Skin epidermis (tissue), 12 donors: ENCODE results near the gene ABTB2.
A peak's percentile ranks its signal among the peaks of the same experiment; 100 is the strongest.

Experiments used
- H3K27ac ChIP-seq, 21 experiments: fragments of 200-600 bp; sonication (generic) in 11 of 21; one replicate each; pipeline ENCODE4 v1.5.0; 2020; ENCODE audit warnings: mild to moderate bottlenecking in 3 of 21, inconsistent platforms in 2 of 21, moderate library complexity in 2 of 21
- H3K4me3 ChIP-seq, 7 experiments: fragments of 200-600 bp; sonication (generic) in 2 of 7; one replicate each; pipeline ENCODE4 v1.5.0; 2020; ENCODE audit warnings: inconsistent platforms in 2 of 7, mild to moderate bottlenecking in 2 of 7, moderate library complexity in 1 of 7

The ABTB2 gene

DNA sequence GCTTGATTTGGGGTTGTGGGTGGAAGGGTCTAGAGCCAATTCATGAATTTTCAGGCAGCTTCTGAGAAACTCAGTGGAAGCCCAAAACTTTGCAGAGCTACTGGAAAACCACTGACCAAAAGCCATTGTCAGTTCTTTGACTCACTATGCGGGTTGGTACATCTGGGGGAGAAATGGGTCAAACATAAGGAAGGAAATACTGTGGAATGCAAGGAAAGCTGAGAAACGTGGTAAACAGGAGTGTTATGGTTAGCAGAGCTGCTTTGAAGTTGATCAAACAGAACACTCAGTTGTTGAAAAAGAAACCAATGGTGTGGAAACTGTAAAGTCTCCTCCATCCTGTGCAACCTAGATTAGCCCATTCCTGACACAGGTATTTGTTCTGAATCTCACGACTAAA is 6.3 kb upstream of the ABTB2 start:
- H3K4me3 ChIP-seq = no peak overlapping the region
- H3K27ac ChIP-seq = no peak overlapping the region

DNA sequence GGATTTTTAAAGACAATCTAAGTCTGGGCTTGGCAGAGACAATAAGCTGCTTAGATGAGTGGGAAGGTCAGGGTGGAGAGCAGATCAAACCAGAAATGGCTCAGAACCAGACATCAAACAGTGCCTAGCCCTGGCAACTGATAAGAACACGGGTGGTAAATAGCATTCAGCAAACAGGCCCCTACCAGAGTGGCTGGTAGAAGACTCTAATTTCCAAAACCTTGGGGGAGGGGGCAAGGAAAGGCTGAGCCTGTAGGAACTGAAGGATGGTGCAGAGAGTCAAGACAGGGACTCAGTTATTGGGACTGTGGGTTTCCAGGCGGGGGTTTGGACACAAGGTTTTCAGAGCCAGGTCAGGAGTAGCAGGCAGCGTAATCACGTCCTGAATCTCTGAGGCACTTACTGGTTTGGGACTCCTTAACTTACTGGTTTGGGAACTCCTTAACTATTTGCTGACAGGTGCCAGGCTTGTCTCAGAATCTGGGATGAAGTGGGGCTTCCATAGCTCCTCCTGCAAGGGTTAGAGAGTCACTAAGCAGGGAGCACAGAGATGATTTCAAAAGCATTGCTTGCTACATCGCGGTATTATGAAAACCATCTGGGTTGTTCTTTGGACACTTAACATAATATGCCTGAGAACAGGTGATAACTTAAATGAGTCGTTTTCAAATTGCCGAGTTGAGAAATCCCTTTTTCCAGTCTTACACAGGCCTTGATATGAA is 5.7 kb upstream of the ABTB2 start:
- Histone ChIP-seq H3K27ac (no peak overlapping the region), H3K4me3 (no peak overlapping the region)

DNA sequence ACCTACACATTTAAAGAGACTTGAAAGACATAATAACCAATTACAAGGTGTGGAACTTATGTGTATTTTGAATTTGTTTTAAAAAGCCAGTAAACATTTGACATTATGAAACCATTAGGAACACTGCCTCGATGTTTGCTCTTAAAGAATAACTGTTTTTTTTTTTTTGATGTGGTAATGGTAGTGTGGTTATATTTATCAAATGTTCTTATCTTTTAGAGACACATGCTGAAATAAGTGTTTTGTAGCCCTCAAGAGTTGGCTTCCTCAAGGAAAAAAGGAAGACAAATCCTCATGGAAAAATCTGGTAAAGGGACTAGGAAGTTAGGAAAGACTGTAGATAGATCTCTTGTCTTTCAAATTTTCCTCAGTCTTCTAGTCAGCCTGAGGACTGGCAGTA is 2.2 kb upstream of the ABTB2 start:
- no peak overlapping the region for H3K4me3 ChIP-seq
- H3K27ac ChIP-seq = no peak overlapping the region

DNA sequence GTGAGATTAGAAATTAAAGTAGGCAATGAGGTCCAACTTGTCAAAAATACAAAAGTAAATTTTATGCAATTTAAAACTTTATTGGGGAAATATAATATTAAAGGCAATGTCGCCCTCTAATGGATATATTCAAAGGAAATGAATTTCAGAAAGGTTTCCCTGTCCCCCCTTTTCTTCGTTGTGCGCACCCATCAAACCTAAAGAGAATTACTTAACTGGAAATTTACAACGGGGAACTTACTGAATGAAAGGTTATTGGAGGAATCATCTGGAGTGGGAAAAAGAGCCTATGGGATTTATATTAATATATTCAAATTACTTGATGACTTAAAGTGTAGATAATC is 1.7 kb upstream of the ABTB2 start:
- H3K4me3 ChIP-seq = peak overlapping the region in 3 of 7 experiments; percentile 50 to 60 (median 52)
- no peak overlapping the region for H3K27ac ChIP-seq

DNA sequence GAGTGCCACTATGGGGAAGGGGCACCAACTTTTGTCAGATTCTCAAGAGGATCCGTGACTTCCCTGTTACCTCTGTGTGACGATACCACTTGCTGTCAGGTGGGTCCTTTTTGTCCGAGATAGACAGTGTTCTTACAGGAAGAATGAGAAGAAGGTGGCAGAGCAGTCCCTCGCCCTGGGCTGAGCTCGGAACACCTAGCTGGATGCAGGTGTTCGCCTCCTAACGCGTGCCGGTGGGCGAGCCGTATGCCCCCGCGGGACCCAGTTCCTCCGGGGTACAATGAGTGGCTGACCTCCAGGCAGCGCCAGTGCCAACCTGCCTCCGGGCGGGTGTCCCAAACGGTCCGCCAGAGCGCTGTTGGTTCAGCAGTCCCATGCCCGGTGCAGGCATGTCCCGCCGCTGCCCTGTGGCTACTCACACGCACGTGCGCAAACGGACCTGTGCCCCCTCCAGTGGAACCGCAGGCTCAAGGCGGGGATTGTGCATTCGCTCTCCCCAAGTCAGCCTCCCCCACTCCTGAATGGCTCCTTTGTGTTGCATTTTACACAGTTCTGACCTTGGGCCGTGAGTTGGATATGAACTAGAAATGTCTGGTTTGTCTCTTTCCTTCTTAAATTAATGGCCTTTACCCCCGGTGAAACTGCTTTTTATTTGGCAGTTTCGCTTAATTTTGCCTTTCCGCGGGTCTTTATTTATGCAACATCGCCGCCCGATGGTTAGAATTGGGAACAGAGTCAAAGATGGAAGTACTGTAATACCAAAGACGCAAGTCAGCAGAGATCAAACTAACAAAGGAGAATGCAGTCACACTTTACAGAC is 1.1 kb upstream of the ABTB2 start:
- H3K27ac ChIP-seq = peak overlapping the region in 10 of 21 experiments; percentile 1 to 71 (median 34)

DNA sequence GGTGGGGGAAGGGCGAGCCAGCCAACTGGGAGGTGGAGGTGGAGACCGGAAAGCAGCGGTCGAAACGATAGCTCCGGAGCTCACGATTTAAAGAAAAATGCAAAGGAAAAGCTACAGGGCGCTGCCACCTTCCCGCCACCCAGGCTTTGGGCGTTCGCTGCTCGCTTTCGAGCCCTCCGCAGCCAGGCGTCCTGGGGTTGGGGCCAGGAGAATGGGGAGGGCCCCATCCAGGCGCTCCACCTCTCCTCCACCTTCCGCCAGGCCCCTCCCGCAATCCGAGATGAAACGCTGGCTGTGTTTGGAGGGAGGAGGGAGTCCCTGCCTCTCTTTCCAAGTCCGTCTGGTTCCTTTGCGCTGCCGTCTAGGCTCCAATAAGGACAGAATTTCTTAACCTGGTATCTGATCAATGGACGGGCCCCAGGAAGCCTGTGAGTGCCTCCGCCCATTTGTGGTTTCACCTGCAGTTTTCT is 483 bp upstream of the ABTB2 start:
- peak overlapping the region; percentile 37 to 60 (median 50) for H3K4me3 ChIP-seq
- peak overlapping the region in 12 of 21 experiments; percentile 1 to 71 (median 40) for H3K27ac ChIP-seq

More for the DNA sequence above, 1.1 kb upstream of the ABTB2 start:
- peak overlapping the region; percentile 37 to 60 (median 50) for H3K4me3 ChIP-seq

DNA sequence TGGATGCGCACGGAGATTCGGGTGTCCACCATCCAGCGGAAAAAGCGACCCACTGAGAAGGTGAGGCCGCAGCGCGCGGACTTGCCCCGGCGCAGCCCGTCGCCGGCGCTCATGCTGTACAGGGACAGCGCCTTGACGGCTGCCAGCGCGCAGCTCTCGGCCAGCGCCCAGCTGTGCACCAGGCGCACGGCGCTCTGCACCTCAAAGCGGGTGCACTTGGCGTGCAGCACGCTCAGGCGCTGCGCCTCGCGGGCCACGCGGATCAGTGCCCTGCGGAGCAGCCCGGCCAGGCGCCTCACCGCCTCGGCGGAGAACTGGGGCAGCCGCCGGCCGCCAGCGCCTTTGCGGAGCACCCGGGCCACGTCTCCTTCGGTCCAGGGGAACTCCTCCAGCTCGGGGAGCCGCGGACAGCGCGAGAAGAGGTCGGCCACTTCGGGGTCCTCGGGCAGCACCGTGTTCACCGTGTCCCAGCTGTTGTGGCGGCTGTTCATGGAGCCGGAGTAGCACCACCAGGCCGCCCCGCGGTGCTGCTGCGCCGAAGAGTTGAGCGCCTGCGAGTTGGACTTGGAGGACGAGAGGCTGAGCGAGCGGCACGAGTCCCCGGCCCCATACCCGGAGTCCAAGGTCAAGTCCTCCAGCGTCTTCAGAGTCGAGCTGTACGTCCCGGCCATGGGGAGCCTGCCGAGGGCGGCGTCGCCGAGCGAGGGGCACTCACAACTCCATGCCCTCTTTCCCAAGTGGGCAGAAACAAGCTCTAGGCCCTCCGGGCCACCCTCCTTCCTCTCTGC is 703 bp downstream of the ABTB2 start:
- Histone ChIP-seq H3K4me3 (peak overlapping the region; percentile 48 to 60 (median 50)), H3K27ac (peak overlapping the region in 19 of 21 experiments; percentile 4 to 84 (median 59))

DNA sequence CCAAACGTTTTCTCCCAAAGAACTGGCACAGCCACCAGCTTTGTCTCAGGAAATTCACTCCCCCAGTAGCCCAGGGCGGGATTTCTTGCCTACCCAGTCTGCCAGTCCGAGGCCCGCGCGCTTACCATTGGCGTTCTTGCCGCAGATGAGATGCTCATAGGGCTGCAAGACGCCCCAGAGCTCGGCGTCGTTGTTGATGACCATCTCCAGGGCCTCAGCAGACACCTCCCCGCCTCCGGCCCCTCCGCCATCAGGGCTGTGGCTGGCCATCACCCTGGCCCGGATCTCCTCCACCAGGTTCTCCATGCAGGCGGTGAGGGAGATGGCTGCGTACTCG is 1.3 kb downstream of the ABTB2 start:
- Histone ChIP-seq H3K4me3 (peak overlapping the region; percentile 48 to 60 (median 50)), H3K27ac (peak overlapping the region in 5 of 21 experiments; percentile 3 to 84 (median 65))

DNA sequence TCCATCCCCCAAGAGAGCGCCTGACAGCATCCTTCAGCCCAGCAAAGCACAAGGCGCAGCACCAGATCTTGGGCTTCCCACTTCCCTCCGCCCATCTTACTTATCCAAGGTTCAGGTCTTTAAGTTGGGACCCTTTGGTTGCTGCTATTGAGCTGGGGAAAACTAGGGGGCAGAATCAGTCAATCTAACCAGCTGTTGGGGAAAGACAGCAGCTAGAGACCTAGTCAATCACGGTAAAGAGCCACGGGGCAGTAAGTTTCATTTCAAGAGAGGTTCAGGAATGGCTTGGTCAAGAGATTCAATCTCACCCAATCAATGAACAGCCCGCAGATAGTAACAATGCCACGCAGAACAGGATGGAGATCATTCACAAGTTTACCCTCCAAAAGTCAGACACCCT is 1.7 kb downstream of the ABTB2 start:
- Histone ChIP-seq H3K4me3 (peak overlapping the region in 6 of 7 experiments; percentile 50 to 60 (median 50)), H3K27ac (peak overlapping the region in 1 of 21 experiments; percentile 65)

DNA sequence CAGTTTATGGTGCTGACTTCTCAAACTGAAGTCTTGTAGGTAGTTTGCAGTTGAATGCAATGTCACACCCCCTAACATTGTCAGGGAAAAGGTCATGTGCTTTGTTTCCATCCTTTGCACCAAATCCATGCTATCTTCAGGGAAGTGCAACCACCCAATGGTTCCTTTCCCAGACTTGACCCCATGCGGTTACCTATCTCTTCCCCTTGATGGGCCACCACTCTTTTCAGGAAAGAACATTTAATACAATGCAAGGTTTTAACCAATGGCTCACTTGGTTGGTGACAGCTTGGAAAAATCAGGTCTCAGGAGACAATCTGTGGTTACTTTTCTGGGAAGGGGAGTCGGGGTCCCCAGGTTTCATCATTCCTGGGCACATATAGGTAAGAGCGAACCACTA is 2.1 kb downstream of the ABTB2 start:
- Histone ChIP-seq H3K4me3 (peak overlapping the region in 2 of 7 experiments; percentile 50 to 60), H3K27ac (no peak overlapping the region)

DNA sequence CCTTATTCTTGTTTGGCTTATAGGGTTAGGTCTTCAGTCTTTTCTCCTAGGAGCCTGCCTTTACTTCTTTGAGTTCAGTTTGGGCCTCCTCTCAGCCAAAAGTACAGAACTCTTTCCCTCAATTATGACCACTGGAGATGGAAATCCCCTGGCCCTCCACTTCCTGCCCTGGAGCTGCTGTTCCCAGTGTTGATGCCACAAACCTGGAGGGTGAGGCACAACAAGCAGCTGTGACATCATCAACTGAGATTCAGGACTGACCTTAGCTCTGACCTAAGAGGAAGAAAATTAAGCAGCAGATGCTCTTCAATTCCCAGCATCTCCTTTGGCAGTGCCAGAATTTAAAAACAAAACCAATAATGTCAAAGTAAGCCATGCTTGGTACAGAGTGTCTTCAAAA is 3.0 kb downstream of the ABTB2 start:
- no peak overlapping the region for H3K27ac ChIP-seq
- H3K4me3 ChIP-seq = no peak overlapping the region

DNA sequence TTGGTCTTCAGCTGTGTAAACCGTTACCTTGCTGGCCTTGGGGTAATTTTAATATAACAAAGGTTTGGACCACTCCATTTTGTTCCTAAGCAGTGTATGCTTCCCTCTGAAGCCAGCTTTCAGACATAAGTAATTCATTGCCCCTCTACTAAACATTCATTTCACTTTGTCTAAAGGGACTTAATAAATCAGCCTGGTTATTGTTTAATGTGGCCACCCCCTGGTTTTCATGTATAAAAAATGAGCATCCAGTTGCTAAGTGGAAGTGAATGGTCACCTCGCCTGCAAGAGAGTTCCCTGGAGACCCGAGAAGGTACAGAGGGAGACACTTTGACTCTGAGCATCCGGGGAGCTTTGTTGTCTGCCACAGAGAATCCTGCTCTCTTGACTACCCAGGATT is 3.9 kb downstream of the ABTB2 start:
- Histone ChIP-seq H3K27ac (no peak overlapping the region), H3K4me3 (no peak overlapping the region)

DNA sequence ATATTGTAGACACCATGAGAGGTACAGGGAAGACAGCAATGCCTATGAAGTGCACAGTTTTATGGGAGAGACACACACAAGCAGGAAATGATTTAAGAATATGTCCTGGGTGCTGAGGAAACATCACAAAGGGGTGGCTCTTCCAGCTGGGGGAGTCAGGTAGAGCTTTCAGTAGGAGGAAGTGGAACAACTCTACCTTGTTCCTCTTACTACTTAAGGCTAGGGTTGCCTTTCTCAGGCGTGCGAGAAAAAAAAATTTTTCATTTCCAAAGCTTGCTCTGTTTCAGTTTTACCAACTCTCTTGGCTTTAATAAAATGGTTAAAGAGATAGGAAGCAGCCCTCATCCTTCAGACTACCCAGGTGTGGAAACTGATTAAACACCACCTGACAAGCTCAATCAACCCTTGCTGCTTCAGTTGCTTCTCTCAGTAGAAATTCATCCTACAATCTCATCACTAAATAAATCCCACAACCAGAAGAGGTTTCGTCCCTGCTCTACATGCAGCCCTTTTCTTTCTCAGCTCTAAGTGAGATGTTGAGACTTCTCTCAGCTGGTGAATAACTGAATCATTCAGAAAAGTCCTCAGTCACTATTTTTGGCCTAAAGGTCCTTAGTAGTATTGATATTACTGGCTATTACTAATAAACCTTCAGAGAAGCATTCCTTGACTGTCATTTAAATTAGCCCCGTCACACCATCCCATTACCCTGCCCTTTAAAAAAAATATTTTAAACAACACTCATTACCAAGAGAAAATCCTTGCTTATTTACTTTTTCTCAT is 5.9 kb downstream of the ABTB2 start:
- Histone ChIP-seq H3K27ac (no peak overlapping the region), H3K4me3 (no peak overlapping the region)

DNA sequence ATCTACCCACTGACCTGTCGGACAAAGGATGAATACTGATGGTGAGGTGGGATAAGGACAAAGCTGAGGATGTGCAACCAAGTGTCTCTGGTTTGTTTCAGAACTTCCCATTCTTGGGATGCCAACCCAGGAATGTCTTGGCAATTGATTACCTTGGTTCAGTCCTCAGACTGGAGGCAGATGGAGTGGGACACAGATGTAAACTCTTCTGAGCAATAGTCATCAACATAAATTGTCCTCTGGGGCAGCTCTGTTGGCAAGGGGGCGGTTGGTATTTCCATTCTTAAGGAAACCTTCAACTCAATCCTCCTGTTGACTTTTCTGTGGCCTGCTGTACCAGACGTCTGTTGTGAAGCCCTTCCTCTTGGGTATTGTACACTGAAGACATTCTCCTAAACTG is 6.8 kb downstream of the ABTB2 start:
- Histone ChIP-seq H3K4me3 (no peak overlapping the region), H3K27ac (no peak overlapping the region)

DNA sequence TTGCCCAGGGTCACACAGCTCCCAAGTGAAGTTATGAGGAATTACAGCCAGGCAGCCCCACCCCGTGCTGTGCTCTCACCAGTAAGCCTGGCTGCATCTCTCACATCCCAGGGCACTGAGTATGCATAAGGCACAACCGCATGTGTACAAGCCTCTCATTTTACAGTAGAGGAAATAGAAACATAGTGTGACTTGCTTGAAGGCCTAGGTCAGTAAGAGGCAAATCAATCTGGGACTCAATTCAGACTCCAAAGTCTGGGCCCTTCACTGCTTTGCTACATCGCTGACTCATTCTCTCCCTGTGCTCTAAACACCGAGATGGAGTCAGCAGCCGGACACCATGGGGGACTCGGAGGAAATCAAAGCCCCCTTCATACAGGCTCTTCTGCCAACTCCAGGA is 7.9 kb downstream of the ABTB2 start:
- H3K4me3 ChIP-seq = no peak overlapping the region
- H3K27ac ChIP-seq = no peak overlapping the region

DNA sequence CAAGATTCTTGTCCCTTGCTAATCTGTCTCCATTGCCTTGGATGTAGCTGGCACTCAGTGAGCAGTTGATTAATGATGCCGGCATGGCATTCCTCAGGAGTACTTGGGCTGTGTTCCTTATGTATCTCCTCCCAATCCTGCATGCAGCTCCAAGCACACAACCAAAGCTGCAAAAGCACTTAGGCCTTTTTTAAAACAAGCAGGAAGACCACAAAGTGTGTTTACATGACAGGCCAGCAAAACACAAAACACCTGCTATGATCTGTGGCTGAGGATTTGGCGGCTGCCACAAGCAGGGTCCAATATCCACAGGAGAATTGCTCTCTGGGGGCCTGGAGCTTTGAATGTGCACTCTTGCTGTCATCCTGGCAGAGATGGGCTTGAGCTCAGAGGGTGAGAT is 8.9 kb downstream of the ABTB2 start:
- no peak overlapping the region for H3K27ac ChIP-seq
- H3K4me3 ChIP-seq = no peak overlapping the region

DNA sequence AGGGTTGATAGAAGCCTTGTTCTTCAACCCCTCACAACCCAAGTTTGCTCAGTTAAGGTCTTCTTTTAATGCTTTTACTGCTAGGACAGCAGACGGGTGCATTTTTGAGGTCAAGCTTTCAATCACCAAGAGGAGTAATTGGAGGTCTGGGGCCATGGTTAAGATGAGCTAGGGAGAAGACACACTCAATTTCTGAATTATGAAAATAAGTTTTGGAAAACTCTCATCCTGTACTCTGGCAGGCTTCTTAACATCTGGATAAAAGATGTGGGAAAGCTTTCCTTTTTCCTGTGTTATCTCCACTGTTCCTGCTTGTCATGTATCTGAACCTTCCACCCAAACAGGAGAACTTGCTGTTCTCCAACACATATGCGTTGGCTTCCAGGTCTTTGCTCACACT is 9.7 kb downstream of the ABTB2 start:
- no peak overlapping the region for H3K4me3 ChIP-seq
- peak overlapping the region in 1 of 21 experiments; percentile 36 for H3K27ac ChIP-seq

DNA sequence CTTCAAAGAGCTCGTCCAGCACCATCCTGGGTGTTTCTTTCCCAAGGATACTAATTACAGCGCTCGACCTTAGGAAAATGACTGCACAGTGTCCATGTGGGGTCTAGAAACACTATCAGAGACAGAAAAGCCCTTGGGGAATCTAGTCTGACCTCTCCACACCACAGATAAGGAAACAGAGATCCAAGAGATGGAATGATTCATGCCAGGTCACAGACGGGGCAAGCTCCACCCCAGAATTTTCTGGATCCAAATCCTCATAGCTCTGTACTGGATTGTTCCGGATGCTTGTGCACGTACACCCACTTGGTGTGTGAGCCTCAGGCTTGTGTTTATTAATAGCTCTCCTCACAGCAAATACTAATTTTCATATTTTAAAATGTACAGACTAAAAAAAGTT is 11.3 kb downstream of the ABTB2 start:
- Histone ChIP-seq H3K27ac (peak overlapping the region in 2 of 21 experiments; percentile 11 to 13), H3K4me3 (no peak overlapping the region)

DNA sequence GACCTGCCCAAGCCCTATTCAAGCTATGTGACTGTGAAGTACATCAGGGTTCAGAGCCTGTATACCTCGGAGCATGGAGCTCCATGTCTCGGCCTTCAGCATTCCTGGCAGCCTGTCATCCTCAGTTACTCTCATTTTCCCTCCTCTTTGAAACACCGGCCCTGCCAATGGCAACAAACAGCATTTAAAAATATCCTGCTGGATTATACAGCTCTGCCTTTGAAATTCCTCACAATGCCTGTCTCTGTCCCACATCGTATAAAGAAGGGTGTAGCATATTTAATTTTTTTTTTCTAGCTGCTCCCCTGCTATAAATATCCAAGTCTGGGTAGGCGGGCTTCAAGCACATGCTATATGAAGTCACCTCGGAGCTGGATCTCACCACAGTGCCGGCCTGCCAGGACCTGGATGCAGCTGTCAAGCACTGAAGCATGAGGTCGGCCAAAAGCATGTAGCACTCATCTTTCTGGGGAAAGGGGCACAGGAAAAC is 11.8 kb downstream of the ABTB2 start:
- H3K27ac ChIP-seq = peak overlapping the region in 2 of 21 experiments; percentile 11 to 13
- no peak overlapping the region for H3K4me3 ChIP-seq
